Panc1 (cell line): ENCODE measurements around the gene C1orf74.

ENCODE experiments used
- SIN3A ChIP-seq: IDR thresholded peaks from 2 replicates; pipeline ENCODE4 v1.6.1; 2012; ENCODE audit warnings: low read depth, mild to moderate bottlenecking, low read length, moderate library complexity, borderline replicate concordance; ENCODE audit not compliant: insufficient read depth
- TCF7L2 ChIP-seq: IDR thresholded peaks from 2 replicates; pipeline ENCODE4 v1.6.1; 2011; ENCODE audit warnings: mild to moderate bottlenecking, low read depth, low read length, inconsistent platforms
- TF ChIP-seq, protein P1 (sequence below): fragments of 450-650 bp; IDR thresholded peaks from 2 replicates; pipeline ENCODE4 v1.5.1; 2017; ENCODE audit warnings: mild to moderate bottlenecking

DNA sequence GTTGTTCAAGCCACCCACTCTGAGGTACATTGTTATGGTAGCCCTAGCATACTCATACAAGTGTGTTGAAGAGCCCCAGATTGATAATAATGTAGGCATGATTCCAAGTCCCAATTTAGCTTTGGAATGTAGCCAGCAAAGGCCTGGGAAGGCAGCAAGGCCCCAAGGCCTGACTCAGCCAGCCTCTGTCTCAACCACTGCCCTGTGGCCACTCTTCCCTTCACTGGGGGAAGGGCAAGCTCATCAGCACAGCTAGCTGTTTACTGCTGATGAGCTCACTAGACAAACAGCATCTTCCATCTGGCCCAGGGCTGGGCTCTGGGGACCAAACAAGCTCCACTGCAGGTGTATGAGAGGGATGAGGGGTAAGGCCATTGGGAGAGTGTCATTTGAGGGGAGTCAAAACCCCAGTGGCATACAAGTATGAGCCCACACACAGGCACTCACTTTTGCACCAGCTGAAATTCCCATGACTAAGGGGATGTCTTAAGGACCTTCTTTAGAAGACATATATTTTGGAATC lies 23.8 kb upstream of the C1orf74 start:
- no peak for TF ChIP-seq SIN3A
- TF ChIP-seq TCF7L2, result no peak
- TF ChIP-seq, protein P1, sequence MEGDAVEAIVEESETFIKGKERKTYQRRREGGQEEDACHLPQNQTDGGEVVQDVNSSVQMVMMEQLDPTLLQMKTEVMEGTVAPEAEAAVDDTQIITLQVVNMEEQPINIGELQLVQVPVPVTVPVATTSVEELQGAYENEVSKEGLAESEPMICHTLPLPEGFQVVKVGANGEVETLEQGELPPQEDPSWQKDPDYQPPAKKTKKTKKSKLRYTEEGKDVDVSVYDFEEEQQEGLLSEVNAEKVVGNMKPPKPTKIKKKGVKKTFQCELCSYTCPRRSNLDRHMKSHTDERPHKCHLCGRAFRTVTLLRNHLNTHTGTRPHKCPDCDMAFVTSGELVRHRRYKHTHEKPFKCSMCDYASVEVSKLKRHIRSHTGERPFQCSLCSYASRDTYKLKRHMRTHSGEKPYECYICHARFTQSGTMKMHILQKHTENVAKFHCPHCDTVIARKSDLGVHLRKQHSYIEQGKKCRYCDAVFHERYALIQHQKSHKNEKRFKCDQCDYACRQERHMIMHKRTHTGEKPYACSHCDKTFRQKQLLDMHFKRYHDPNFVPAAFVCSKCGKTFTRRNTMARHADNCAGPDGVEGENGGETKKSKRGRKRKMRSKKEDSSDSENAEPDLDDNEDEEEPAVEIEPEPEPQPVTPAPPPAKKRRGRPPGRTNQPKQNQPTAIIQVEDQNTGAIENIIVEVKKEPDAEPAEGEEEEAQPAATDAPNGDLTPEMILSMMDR, result no peak
